NT2/D1 (cell line): Measurements from ENCODE around the gene SETD1B.

ENCODE experiments used
- DNase-seq: peaks from one replicate; pipeline ENCODE4 v3.0.0-alpha.2; 2011; ENCODE audit warnings: low read depth, low spot score
- H3K27me3 ChIP-seq: 2 replicates; pipeline ENCODE4 v1.6.0; 2011; ENCODE audit warnings: mild to moderate bottlenecking; ENCODE audit not compliant: insufficient read length, insufficient read depth
- H3K36me3 ChIP-seq: 2 replicates; pipeline ENCODE4 v1.6.1; 2011; ENCODE audit warnings: mild to moderate bottlenecking, low read length, mixed read lengths; ENCODE audit not compliant: insufficient read depth, insufficient read length
- H3K4me1 ChIP-seq: 2 replicates; pipeline ENCODE4 v1.5.1; 2011; ENCODE audit not compliant: insufficient read depth, insufficient read length
- H3K4me3 ChIP-seq: 2 replicates; pipeline ENCODE4 v1.5.1; 2011; ENCODE audit warnings: low read depth; ENCODE audit not compliant: insufficient read length
- H3K9ac ChIP-seq: 2 replicates; pipeline ENCODE4 v1.6.0; 2011; ENCODE audit warnings: low read depth; ENCODE audit not compliant: insufficient read length
- H3K9me3 ChIP-seq: 2 replicates; pipeline ENCODE4 v1.5.1; 2011; ENCODE audit warnings: mild to moderate bottlenecking, low read length; ENCODE audit not compliant: insufficient read depth
- SUZ12 ChIP-seq: IDR thresholded peaks from 2 replicates; pipeline ENCODE4 v1.6.1; 2011; ENCODE audit not compliant: insufficient read length, insufficient read depth; ENCODE audit errors: extremely low read depth
- YY1 ChIP-seq: IDR thresholded peaks from 2 replicates; pipeline ENCODE4 v1.6.1; 2011; ENCODE audit not compliant: insufficient read length, insufficient read depth
- ZNF274 ChIP-seq: IDR thresholded peaks from 2 replicates; pipeline ENCODE4 v1.6.1; 2011; ENCODE audit warnings: mild to moderate bottlenecking, low read depth, low read length

SETD1B gene

DNA sequence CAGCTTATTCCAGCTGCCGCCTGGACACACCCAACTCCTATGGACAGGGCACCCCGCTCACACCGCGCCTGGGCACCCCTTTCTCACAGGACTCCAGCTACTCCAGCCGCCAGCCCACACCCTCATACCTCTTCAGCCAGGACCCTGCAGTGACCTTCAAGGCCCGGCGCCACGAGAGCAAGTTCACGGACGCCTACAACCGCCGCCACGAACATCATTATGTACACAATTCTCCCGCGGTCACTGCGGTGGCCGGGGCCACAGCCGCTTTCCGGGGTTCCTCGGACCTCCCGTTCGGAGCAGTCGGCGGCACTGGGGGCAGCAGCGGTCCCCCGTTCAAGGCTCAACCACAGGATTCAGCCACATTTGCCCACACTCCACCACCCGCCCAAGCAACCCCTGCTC, 5.9 kb downstream of the SETD1B start:
- Histone ChIP-seq H3K9me3 (no peaks in the 10 kb centered on the region), H3K36me3 (peaks cover 80% of the 10 kb centered on the region), H3K4me1 (peaks cover 31% of the 10 kb centered on the region)

DNA sequence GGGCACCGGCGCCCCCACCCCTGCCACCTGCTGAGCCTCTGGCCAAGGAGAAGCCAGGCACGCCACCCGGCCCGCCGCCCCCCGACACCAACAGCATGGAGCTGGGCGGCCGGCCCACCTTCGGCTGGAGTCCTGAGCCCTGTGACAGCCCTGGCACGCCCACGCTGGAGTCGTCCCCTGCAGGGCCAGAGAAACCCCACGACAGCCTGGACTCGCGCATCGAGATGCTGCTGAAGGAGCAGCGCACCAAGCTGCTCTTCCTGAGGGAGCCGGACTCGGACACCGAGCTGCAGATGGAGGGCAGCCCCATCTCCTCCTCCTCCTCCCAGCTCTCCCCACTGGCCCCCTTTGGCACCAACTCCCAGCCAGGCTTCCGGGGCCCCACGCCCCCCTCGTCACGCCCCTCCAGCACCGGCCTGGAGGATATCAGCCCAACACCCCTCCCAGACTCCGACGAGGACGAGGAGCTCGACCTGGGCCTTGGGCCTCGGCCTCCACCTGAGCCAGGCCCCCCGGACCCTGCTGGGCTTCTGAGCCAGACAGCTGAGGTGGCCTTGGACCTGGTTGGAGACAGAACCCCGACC, 6.5 kb downstream of the SETD1B start:
- Histone ChIP-seq H3K27me3 (no peaks in the 10 kb centered on the region), H3K36me3 (peaks cover 86% of the 10 kb centered on the region), H3K9ac (peak overlapping the region; percentile 1), H3K9me3 (no peaks in the 10 kb centered on the region), H3K4me1 (peaks cover 31% of the 10 kb centered on the region), H3K4me3 (no peak overlapping the region)
- TF ChIP-seq SUZ12 (no peak), ZNF274 (no peak), YY1 (no peak)
- DNase-seq = no peak

More for the DNA sequence above, 5.9 kb downstream of the SETD1B start:
- Histone ChIP-seq H3K27me3 (no peaks in the 10 kb centered on the region), H3K4me3 (no peak overlapping the region), H3K9ac (no peak overlapping the region)
- DNase-seq = no peak
- TF ChIP-seq ZNF274 (no peak), SUZ12 (no peak), YY1 (no peak)

DNA sequence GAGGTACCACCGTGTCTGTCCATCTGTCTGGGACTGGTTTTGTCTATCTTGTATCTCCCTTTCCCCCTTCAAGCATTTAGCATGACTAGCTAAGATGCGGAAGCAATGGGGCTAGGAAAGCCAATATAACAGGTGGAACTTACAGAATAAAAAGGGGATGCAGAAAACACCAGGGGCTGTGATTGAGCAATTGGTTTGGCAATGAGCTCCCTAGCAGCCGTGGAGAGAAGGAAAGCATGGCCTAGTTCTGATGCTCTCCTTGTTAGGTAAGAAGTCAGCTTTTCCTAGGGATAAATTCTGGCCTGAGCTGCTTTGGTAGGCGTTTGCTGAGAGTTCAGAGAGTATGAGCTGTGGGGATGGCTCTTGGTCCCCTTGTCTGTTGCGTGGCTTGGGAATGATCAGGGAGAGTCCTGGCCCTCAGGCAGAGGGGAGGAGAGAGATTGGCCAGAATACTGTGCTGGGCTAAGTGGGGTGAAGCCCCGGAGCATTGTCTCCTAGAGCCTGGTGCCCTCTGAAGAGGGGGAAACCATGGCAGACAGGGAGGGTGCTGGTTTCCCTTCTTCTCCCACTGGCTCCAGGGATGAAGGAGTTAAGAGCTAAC, 7.1 kb downstream of the SETD1B start:
- peaks cover 89% of the 10 kb centered on the region for H3K36me3 ChIP-seq
- no peak for DNase-seq
- H3K4me1 ChIP-seq = peaks cover 28% of the 10 kb centered on the region
- H3K4me3 ChIP-seq = peak overlapping the region; percentile 93
- H3K9me3 ChIP-seq = no peaks in the 10 kb centered on the region
- TF ChIP-seq ZNF274 = no peak
- no peak for TF ChIP-seq SUZ12
- no peak for TF ChIP-seq YY1
- H3K9ac ChIP-seq = peak overlapping the region; percentile 93
- no peaks in the 10 kb centered on the region for H3K27me3 ChIP-seq

DNA sequence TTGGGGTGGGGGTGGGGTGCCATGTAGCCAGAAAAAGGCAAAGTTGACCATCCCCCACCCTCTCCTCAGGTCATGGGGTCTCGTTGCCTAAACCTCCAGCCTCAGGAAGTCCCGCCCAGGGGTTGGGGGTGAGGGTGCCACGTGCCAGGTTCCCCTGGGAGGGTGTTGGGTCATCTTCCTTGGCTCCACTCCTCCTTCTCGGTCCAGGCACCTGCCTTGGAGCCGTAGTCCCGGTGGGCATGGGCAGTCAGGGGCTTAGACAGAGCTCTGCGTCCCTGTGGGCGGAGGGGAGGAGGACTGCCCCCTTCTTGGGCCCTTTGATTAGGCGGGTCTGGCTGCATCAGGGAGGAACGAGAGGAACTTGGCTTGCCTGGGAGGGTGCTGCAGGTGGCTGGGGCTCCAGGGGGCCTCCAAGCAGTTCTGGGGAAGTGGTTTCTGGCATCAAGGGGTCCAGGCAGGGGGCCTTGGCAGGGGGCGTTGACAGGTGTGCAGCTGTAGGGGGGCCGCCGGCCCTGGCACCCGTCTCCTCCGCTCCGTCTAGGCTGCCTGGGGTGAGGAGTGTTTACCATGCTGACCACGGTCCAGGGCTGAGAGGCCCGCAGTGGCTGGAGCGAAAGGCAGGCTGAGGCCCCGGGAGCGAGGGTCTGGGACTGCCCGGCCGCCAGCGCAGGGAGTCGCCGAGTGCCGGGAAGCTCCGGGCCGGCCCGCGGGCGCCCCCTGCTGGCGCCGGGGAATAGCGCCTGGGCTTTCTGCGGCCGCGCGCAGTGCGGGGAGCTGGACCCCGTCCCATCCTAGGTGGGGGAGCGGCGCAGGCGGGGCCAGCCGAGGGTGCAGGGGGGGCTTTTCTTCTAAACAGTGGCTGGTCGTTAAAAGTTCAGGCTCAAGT, 7.9 kb downstream of the SETD1B start:
- Histone ChIP-seq H3K36me3 (peaks cover 89% of the 10 kb centered on the region), H3K9me3 (no peaks in the 10 kb centered on the region)
- DNase-seq = no peak

DNA sequence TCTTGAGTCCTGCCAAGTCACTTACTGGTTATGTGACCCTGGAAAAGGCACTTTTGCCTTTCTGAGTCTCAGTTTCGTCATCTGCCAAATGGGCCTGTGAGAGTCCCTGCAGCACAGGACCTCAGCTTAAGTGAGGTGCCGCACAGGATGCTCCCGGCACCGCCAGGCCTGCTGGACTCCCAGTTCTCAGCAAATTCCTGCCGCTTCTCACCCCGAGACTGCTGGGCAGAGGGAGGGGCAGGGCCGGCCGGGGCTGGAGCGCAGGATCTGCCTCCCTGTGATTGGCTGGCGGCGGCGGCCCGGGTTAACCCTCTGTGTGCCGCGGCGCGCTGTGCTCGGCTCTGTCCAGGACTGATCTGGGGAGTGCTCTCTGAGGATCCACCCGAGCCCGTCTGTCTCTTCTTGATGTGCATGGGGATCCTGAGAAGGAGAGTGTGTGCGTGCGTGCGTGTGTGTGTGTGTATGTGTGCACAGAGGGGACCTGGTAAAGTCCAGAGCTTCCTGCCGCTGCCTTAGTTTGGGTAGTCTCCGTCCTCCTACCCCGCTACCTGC, 8.6 kb downstream of the SETD1B start:
- peak overlapping the region; percentile 93 for H3K9ac ChIP-seq
- no peaks in the 10 kb centered on the region for H3K27me3 ChIP-seq
- H3K36me3 ChIP-seq = peaks cover 89% of the 10 kb centered on the region
- H3K4me1 ChIP-seq = peaks cover 23% of the 10 kb centered on the region
- peak overlapping the region; percentile 93 for H3K4me3 ChIP-seq
- TF ChIP-seq ZNF274 (no peak), YY1 (no peak), SUZ12 (no peak)
- no peaks in the 10 kb centered on the region for H3K9me3 ChIP-seq
- no peak for DNase-seq

More for the DNA sequence above, 7.9 kb downstream of the SETD1B start:
- Histone ChIP-seq H3K27me3 (no peaks in the 10 kb centered on the region), H3K4me1 (peaks cover 28% of the 10 kb centered on the region), H3K4me3 (peak overlapping the region; percentile 93), H3K9ac (peak overlapping the region; percentile 93)
- TF ChIP-seq ZNF274 (no peak), SUZ12 (no peak), YY1 (no peak)

DNA sequence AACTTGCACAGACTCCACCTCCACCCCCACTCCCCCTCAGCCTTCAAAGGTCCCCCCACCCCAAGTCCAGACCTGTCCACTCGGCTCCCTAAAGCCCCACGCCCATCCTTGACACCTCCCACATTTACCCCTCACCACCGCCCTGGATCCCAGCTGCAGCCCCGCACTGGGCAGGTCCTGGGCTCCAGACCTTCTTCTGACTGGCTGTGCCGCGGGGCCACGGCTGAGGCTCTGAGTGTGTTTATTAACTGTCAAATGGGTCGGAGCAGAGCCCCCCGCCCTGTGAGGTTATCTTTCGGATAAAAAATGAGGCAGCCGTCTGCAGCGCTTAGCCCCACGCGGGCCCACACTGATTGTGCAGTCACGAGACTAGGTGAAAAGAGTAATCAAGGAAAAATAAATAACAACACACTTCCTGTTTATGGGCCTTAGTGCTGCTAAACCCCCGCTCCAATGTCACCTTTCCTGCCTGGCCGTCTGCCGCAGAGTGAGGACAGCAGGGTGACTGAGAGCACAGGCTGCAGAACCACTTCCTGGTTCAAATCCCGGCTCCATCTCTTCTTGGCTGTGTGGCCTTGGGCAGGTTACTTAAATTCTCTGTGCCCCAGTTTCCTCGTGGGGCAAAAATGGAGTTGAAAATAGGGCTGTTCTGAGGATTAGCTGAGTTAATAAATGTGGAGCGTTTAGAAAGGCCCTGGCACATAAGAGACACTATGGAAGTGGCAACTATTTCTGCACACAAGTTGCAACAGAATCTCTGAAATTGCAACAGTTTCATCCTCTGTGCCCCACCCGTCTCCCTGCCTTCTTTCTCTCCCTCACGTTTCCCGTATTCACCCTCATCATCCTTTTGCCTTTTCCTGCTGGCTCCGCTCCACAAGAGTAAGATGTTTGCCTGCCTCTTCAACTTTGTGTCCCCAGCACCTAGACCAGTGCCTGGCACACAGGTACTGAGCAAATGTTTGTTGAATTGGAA, 9.4 kb downstream of the SETD1B start:
- Histone ChIP-seq H3K9me3 (no peaks in the 10 kb centered on the region), H3K9ac (peak overlapping the region; percentile 75), H3K27me3 (no peaks in the 10 kb centered on the region), H3K4me3 (peak overlapping the region; percentile 93), H3K36me3 (peaks cover 89% of the 10 kb centered on the region), H3K4me1 (peaks cover 23% of the 10 kb centered on the region)
- DNase-seq = no peak
- TF ChIP-seq SUZ12 (no peak), ZNF274 (no peak), YY1 (no peak)
